GM18507 (cell line): ENCODE measurements around the gene OTULIN.

ENCODE experiments used
- DNase-seq: peaks from one replicate; pipeline ENCODE4 v3.0.0; 2011; ENCODE audit warnings: low read depth; ENCODE audit not compliant: insufficient read length; ENCODE audit errors: extremely low spot score
- FAIRE-seq: peaks from 2 replicates; lab custom pipeline; 2011; peaks lifted over from hg19 to GRCh38; lab: Jason Lieb, UNC

Gene OTULIN

DNA sequence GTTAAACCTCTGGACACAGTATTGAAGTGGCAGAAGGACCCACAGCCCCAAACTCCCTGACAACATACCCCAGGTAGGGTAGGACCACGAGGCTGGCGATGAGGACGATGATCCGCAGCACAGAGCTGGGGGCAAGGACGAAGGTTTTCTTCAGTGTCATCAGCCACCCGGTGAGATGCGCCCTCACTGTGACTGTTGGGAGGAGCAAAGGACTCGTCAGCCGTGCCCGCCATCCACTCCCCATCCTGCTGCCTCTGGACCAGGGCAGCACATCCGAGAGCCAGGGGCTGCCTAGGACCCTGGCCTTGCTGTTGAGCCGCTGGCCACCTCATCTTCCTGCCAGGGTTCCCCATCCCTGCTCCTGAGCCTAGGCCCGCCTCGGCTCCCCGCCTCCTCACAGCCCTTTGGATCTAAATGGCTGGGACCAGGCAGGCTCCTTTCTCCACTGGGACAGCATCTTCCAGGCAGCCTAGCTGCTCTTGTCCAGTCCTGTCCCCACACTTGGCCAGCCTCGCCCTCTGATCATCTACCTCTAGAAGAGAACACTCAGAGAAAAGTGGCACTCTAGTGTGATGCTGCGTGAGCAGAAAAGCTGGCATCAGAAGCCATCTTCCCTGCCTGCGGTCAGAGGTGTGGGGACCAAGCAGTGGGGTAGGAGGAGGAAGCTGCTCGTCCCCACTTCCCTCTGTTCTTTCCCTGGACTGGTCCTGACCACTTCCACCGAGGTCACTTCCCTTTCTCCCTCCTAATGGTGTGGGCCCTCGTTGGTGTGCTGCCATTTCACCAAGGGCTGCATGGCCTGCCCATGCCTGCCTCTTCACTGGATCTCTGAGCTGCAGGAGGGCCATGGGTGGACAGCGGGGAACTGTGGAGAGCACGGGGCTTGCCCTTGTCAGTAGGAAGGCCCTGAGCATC lies 49.2 kb downstream of the OTULIN start:
- FAIRE-seq (no peak), DNase-seq (no peak)

GRCh38 chr5:14714706-14715105 lies 50.2 kb downstream of the OTULIN start:
- no peak for FAIRE-seq

GRCh38 chr5:14715481-14715880 lies 51.0 kb downstream of the OTULIN start:
- FAIRE-seq = no peak
- no peak for DNase-seq

More at GRCh38 chr5:14714706-14715105, 50.2 kb downstream of the OTULIN start:
- DNase-seq = no peak

DNA sequence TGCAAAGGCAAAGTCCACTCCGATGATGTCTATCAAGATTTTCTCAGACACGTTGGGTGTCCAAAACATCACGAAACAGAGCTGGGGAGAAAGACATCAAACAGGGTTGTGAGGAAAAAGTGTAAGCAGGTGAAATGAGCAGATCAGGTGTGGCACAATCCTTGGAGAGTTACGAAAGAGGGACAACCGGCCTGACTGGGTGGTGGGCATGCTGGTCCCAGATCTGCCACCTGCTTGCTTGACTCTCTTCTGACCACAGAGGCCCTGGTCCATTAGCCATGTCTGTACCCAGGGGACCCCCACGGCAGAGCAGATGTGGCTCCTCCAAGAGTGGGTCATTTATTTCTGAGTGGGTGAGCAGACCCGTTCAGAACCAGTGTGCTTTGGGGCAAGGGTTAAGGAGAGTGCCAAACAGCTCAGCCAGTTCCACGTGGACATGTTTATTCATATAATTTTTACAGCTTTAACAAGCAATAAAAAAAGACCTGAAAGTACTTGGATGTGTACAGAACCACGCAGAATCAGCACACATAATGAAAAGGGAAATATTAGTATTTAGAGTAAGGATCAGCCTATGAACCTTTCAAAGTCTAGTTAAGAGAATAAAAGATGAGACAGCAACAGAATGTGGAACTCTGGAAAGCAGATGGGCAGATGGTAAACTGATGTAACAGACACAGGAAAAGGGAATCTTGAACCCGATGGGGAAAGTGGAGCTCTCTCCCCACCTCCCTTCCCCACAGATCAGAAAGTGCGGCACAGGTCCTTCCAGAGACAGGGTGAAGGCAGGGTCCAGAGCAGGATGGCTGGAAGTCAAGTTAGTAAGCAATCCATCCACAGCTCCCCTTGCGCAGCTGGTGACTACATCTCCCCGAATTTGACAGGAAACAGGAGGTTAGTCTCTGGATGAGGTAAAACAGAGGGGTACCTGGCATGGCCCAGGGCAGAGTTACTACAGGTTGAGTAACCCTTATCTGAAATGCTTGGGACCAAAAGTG lies 52.5 kb downstream of the OTULIN start:
- DNase-seq (no peak), FAIRE-seq (no peak)

GRCh38 chr5:14718778-14719177 lies 54.3 kb downstream of the OTULIN start:
- DNase-seq (no peak), FAIRE-seq (no peak)

DNA sequence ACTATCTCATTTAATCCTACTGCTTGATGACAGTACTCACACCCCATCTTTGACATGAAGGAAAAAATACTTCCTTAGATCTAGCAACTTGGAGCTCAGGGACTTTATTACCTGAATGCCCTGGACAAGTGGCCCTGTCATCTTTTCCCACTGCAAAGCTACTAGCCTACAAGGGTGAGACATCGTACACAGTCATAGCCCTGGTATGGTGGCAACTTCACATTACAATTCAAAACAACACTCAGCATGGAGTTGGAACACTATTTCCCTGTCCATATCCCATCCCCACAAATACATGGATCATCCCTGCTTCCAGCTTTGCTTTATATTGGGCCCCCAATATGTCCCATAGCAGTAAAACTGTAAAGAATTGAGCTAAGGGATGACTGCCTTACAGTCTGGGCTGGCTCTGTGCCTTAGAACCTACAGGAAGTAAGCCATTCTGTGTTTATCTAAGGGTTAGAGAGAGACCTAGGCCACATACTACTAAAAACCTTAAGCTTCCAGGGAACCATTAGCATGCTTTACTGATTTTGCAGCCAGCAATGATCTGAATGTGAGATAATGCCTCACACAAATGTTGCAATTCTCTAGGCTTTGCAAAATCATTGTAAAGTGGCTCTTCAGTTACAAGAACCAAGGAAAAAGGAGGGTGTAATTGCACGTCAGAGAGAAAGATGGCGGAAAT lies 55.9 kb downstream of the OTULIN start:
- DNase-seq (no peak), FAIRE-seq (no peak)

DNA sequence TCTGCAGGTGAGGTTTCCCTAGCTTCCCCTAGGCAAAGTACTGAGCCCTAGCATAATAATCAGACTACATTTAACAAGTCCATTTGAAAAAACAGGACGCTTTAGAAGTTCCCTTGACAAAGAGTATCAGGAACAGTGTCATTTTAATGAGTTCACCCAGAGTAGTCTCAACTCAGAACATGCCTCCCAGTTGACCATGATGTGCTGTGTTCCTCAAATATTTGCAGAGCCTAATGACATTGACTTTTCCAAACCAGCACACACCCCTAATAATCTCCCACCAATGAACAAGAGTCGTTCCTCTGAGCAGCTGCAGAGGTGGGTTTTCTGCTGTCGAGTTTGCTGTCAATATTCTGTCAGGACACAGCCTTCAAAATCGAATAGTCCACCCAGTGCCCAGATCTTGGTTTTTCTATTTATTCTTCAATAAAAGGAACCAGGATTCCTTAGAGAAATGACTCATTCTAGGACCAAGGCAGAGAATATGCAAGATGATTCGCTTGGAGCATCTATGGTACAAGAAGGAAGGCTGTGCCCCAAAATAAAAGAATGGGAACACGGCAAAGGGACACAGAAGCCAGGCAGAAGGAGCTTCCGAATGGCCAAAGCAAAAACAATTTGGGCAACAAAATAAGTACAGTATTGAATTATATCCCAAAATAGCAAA lies 57.6 kb downstream of the OTULIN start:
- no peak for FAIRE-seq

DNA sequence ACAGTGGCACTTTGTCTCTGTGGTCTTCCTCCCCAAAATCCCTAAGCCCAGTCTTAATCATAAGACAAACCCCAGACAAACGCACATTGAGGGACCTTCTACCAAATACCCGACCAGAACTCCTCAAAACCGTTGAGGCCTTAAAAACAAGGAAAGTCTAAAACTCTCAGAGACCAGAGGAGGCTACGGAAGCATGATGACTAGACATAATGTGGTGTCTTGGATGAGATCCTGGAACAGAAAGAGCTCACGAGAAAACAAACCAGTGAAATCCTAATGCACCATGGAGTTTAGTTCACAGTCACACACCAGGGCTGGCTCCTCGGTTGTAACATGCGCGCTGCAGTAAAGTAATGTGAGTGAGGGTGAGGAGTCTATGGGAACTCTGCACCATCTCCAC lies 58.4 kb downstream of the OTULIN start:
- FAIRE-seq = no peak
- no peak for DNase-seq

More for the DNA sequence above, 57.6 kb downstream of the OTULIN start:
- DNase-seq = no peak

GRCh38 chr5:14723701-14724132 lies 59.2 kb downstream of the OTULIN start:
- DNase-seq (no peak), FAIRE-seq (no peak)

DNA sequence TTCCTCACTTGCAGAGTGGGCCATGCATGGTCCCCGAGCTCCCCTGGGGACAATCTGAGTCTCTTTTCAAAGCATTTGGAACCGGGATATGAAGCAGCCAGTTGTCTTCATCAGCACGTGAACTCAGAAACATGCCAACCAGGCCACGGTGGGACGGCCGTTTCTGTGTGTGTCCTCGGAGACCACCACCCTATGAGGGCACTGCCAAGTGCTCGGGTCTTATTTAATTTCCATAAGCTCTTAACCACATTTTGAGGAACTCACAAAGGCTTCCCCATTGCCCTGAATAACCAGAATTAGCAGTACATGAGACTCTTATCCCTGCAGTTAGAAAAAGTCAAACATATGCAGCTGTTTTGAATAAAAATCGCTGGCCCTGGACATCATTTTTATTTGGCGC lies 60.1 kb downstream of the OTULIN start:
- FAIRE-seq = no peak

DNA sequence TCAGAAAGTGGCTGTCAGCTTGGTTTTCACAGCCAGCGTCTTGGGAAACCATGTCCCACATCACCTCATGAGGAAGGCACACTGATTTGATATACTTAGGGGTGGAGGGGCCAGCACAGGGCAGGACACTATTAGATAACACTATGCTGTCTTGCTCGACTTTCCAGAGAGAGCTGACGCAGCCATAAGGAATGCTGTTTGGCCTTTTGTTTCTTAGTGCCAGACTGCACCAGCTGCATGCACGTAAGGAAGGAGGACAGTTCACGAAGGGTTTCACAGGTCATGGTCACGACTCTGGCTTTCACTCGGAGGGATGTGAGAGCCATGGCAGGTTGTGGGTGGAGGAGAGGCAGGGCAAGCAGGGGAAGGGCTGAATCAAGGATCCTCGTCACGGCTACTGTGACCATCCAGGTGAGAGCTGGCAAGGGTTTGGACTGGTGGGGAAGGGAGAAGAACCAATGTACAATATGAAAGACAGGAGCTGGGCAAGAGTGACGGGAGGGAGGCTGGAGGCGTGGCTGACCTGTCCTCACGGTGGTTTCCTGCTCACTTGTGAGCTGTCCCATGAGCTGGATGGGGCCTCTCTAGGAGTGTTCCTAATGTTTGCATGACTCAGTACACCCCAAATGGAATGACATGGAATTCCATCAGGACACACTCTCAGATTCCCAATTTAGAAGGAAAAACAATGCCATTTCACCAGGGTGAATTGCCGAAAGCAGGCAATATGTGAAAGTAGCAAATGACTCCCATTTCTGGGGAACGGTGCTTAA lies 61.7 kb downstream of the OTULIN start:
- no peak for DNase-seq
- FAIRE-seq = no peak

More for the DNA sequence above, 60.1 kb downstream of the OTULIN start:
- no peak for DNase-seq

- DNase-seq = peak; percentile 42
Observed at GRCh38 chr5:14727428-14727865, 62.9 kb downstream of the OTULIN start.

DNA sequence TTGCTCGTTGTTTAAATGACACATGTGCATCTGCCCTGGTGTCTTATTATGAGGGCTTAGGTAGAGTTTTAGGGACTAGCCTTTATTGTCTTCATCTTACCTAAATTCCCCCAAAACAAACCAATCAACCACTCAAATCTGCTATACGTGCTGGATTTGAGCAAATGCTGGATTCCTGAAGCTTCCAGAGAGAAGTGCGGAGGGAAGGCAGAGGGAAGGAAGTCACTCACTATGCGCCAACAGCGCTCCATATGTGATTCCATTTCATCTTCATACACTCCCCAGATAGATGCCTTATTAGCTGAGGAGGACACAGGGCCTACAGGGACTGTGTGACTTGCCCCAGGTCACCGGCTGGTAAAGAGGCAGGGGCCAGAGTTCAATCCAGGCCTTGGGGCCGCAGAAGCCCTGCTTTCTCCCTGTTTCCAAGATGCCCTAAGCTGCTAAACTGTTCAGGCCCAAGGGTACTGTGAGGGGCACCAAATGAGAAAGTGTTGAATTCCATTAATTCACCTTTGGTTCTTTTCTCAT lies 63.5 kb downstream of the OTULIN start:
- FAIRE-seq = no peak
- no peak for DNase-seq

More at GRCh38 chr5:14727428-14727865, 62.9 kb downstream of the OTULIN start:
- FAIRE-seq = peak; percentile 79

DNA sequence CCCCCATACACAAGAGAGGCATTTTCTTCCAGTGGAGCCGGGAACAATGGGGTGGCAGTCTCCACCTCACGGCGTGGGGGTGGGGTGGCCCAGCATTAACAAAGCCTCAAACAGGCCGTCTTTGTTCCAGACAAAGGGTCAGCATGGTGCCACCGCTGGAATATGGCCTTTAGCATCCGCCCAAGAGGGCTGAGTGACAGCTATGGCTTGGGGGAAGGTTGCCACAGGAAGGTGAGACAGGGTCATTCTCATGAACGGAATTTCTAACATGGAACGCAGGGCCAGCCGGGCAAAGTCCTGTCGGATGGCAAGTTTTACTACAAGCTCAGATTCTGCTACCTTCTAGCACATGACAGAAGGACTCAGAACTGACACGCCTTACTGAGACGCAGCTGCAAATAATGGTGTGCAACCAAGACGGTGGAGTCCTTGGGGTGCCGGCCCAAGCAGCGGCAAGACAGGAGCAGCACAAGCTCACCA lies 64.0 kb downstream of the OTULIN start:
- DNase-seq (no peak), FAIRE-seq (no peak)

GRCh38 chr5:14729448-14730385 lies 65.2 kb downstream of the OTULIN start:
- DNase-seq (no peak), FAIRE-seq (no peak)

DNA sequence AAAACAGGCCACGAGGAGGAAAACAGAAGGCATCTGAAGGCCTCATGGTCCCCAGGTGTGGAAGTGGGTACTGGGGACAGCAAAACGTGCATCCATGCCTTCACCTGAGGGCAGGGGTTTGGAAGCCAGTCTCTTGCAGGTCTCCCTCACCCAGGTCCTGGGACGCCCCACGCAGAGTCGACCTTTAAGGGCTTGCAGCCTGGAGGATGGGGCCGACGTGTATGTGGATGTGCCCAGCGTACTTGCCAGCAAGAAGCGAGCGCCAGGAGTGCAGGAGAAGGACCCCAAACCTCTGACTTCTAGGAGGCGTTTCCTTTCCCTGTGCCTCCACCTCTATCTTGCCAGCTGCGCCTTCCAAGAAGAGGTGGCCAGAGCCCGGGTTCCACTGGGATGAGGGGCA lies 65.9 kb downstream of the OTULIN start:
- FAIRE-seq (no peak), DNase-seq (no peak)

- DNase-seq = no peak
Observed at GRCh38 chr5:14730881-14731280, 66.4 kb downstream of the OTULIN start.

More at GRCh38 chr5:14730881-14731280, 66.4 kb downstream of the OTULIN start:
- no peak for FAIRE-seq
